ENCODE data around the gene HES5. TPM values are rescaled to one million over a fixed set of nuclear protein-coding genes. Genes with fewer than 3 reads are reported as not detected.

HES5 gene
- total RNA-seq, 1 donor from 2014 or later, result not detected

DNA sequence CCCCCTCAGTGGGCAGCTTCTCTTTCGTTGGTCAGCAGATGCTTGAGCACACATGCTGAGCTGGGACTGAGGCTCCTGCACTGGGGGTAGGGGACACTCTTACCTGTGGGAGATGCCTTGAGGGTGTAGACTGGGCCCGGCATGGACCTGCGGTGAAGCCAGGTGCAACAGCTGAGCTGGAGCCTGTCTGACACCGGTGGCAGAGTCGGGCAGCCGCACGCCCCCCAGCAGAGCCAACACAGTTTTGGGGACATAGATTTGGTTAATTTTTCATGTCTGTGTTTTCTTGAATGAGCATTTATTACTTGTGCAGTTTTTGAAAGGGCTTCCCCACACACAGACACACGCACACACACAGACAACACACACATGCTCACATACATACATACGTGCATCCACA lies 5.9 kb upstream of the HES5 start:
- H3K4me1 Mint-ChIP-seq (ENCODE audit: unreplicated experiment), result peaks cover 30% of the 10 kb centered on the region
- no peak overlapping the region for H3K4me3 Mint-ChIP-seq (ENCODE audit: unreplicated experiment)

DNA sequence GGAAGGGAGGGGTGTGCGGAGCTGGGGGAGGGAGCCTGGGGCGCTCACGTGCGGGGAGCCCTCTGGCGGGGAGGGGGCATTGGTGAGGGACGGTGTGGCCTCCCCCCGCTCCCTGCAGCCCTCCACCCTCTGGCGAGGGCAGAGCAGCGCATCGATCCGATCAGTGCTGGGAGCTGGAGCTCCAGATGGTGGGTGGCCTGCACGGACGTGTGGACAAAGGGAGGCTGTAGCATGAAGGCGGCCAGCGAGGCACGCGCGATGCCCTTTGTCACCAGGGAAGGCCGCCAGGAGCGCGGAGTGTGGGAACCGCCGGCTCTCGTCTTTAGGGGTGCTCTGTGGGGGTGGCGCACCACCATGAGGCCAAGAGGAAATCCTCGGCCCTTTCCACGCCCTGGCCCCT lies 5.4 kb upstream of the HES5 start:
- Mint-ChIP-seq H3K4me3 (ENCODE audit: unreplicated experiment) (no peak overlapping the region), H3K36me3 (ENCODE audit: unreplicated experiment) (no peaks in the 10 kb centered on the region), H3K27me3 (ENCODE audit: unreplicated experiment) (no peaks in the 10 kb centered on the region), H3K9me3 (ENCODE audit: unreplicated experiment) (no peaks in the 10 kb centered on the region), H3K27ac (ENCODE audit: unreplicated experiment) (no peak overlapping the region), H3K4me1 (ENCODE audit: unreplicated experiment) (peaks cover 32% of the 10 kb centered on the region)
- DNase-seq (ENCODE audit: extremely low spot score, unreplicated experiment), result no peak
- TF ChIP-seq, protein P1, sequence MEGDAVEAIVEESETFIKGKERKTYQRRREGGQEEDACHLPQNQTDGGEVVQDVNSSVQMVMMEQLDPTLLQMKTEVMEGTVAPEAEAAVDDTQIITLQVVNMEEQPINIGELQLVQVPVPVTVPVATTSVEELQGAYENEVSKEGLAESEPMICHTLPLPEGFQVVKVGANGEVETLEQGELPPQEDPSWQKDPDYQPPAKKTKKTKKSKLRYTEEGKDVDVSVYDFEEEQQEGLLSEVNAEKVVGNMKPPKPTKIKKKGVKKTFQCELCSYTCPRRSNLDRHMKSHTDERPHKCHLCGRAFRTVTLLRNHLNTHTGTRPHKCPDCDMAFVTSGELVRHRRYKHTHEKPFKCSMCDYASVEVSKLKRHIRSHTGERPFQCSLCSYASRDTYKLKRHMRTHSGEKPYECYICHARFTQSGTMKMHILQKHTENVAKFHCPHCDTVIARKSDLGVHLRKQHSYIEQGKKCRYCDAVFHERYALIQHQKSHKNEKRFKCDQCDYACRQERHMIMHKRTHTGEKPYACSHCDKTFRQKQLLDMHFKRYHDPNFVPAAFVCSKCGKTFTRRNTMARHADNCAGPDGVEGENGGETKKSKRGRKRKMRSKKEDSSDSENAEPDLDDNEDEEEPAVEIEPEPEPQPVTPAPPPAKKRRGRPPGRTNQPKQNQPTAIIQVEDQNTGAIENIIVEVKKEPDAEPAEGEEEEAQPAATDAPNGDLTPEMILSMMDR (IDR thresholded peaks at IDR 0.05), result no peak

More for the DNA sequence above, 5.9 kb upstream of the HES5 start:
- DNase-seq (ENCODE audit: extremely low spot score, unreplicated experiment), result no peak
- no peaks in the 10 kb centered on the region for H3K27me3 Mint-ChIP-seq (ENCODE audit: unreplicated experiment)
- no peaks in the 10 kb centered on the region for H3K9me3 Mint-ChIP-seq (ENCODE audit: unreplicated experiment)
- no peak overlapping the region for H3K27ac Mint-ChIP-seq (ENCODE audit: unreplicated experiment)
- H3K36me3 Mint-ChIP-seq (ENCODE audit: unreplicated experiment), result no peaks in the 10 kb centered on the region
- TF ChIP-seq, protein P1 (IDR thresholded peaks at IDR 0.05), result no peak

DNA sequence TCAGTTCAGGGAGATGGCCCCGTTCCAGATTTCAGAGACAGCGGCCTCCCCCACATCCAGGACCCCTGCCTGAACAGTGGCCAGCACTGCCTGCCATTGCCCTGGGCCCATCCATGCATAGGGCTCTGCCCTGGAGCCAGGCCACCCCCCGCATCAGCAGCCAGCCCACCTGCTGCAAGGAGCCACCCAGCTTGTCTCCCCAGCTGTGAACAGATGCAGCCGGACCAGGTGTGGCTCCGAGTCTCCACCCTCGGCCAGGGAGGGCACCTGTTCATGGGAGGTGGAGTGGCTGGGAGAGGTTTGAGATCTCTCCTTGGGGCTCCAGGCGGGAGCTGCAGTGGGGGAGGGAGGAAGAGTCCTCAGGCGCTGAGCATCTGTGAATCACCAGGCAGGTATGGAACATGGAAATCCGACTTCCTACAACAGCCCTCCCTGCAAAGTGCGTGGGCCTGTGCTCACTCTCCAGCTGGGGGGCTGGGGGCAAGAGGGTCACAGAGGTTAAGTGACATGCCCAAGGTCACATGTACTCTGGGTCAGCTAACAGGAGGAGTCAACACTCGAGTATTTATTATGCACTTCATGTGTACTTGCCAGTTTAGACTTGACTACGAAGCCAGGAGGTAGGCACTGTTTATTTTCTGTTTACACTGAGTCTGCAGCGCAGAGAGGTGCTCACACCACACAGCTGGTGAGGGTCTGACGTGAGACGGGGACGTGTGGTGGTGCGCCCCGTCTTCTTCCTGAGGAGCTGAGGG lies 4.8 kb upstream of the HES5 start:
- no peaks in the 10 kb centered on the region for H3K27me3 Mint-ChIP-seq (ENCODE audit: unreplicated experiment)
- DNase-seq (ENCODE audit: extremely low spot score, unreplicated experiment), result no peak
- H3K27ac Mint-ChIP-seq (ENCODE audit: unreplicated experiment), result no peak overlapping the region
- no peak overlapping the region for H3K4me3 Mint-ChIP-seq (ENCODE audit: unreplicated experiment)
- no peaks in the 10 kb centered on the region for H3K36me3 Mint-ChIP-seq (ENCODE audit: unreplicated experiment)
- peaks cover 32% of the 10 kb centered on the region for H3K4me1 Mint-ChIP-seq (ENCODE audit: unreplicated experiment)
- no peaks in the 10 kb centered on the region for H3K9me3 Mint-ChIP-seq (ENCODE audit: unreplicated experiment)
- TF ChIP-seq, protein P1 (IDR thresholded peaks at IDR 0.05), result no peak

DNA sequence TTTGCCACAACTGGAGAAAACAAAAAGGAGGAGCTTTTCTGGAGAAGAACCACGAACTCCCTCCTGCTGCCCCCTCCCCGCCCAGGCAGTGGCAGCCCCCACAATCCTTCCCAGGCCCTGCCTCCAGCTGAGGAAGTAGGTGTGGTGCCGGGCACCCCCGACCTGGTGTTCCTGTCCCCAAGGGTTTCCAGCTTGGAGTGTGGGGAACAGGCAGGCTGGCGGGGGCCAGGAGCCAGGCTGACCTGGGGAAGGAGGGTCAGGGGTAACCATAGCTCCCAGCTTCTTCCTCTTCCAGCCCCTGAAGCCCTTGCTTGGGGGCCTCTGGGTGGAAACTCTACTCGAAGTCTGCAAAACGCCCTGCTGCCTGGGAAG lies 4.2 kb upstream of the HES5 start:
- no peak overlapping the region for H3K27ac Mint-ChIP-seq (ENCODE audit: unreplicated experiment)
- DNase-seq (ENCODE audit: extremely low spot score, unreplicated experiment), result no peak
- no peak overlapping the region for H3K4me3 Mint-ChIP-seq (ENCODE audit: unreplicated experiment)
- peaks cover 32% of the 10 kb centered on the region for H3K4me1 Mint-ChIP-seq (ENCODE audit: unreplicated experiment)
- H3K9me3 Mint-ChIP-seq (ENCODE audit: unreplicated experiment), result no peaks in the 10 kb centered on the region
- no peaks in the 10 kb centered on the region for H3K36me3 Mint-ChIP-seq (ENCODE audit: unreplicated experiment)
- TF ChIP-seq, protein P1 (IDR thresholded peaks at IDR 0.05), result no peak
- H3K27me3 Mint-ChIP-seq (ENCODE audit: unreplicated experiment), result no peaks in the 10 kb centered on the region

DNA sequence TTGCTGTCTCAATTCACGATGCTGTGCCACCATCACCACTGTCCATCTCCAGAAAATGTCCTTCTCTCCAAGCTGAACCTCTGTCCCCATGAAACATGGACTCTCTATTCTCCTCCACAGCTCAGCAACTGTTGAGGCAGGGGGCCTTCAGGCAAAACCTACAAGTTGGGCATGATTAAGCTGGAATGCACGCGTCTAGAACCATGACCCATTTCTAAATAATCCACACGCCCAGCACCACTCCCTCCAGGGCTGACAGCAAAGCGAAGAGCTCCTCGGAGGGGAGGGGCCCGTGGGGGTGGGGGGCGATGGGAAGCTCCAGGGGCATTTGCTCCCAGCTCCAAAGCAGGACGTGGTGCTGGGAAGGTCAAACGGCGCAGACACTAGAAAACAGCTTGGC lies 3.3 kb upstream of the HES5 start:
- Mint-ChIP-seq H3K4me1 (ENCODE audit: unreplicated experiment) (peaks cover 39% of the 10 kb centered on the region), H3K4me3 (ENCODE audit: unreplicated experiment) (no peak overlapping the region), H3K9me3 (ENCODE audit: unreplicated experiment) (no peaks in the 10 kb centered on the region), H3K36me3 (ENCODE audit: unreplicated experiment) (no peaks in the 10 kb centered on the region), H3K27me3 (ENCODE audit: unreplicated experiment) (no peaks in the 10 kb centered on the region), H3K27ac (ENCODE audit: unreplicated experiment) (no peak overlapping the region)
- TF ChIP-seq, protein P1 (IDR thresholded peaks at IDR 0.05), result no peak
- no peak for DNase-seq (ENCODE audit: extremely low spot score, unreplicated experiment)
